Testis (tissue), 2 donors: ENCODE data around the gene ESPN.

Experiments
- POLR2A ChIP-seq: fragments of 450-650 bp; IDR thresholded peaks from one replicate; pipeline ENCODE4 v1.6.1; 2017; ENCODE audit warnings: antibody characterized with exemption, mild to moderate bottlenecking, moderate library complexity
- TF ChIP-seq, protein P1 (sequence below), 3 experiments: fragments of 450-650 bp in 2 of 3; fragments of 200-600 bp in 1 of 3; sonication (generic) in 1 of 3; IDR thresholded peaks; one replicate each; pipeline ENCODE4 v1.5.1; 2016 to 2019; ENCODE audit warnings: antibody characterized with exemption in 3 of 3, mild to moderate bottlenecking in 2 of 3, moderate library complexity in 1 of 3

DNA sequence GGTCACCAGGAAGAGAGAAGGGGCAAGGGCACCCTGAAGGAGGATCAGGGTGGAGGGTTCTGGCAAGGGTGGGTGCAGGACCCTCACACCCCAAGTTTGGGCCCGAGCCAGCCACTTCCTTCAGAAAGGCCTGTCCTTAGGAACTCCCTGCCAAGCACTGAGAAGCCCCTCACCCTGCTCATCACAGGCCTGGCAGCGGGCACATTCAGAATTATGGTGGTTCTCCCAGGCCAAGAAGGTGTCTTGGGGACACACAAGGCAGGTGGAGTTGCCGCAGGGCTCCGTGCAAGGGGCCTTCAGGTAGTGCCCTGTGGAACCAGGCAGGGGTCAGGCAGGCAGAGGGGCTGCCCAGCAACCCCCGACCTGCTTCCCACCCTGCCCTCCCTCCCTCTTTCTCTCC lies 40.3 kb downstream of the ESPN start:
- TF ChIP-seq, protein P1, sequence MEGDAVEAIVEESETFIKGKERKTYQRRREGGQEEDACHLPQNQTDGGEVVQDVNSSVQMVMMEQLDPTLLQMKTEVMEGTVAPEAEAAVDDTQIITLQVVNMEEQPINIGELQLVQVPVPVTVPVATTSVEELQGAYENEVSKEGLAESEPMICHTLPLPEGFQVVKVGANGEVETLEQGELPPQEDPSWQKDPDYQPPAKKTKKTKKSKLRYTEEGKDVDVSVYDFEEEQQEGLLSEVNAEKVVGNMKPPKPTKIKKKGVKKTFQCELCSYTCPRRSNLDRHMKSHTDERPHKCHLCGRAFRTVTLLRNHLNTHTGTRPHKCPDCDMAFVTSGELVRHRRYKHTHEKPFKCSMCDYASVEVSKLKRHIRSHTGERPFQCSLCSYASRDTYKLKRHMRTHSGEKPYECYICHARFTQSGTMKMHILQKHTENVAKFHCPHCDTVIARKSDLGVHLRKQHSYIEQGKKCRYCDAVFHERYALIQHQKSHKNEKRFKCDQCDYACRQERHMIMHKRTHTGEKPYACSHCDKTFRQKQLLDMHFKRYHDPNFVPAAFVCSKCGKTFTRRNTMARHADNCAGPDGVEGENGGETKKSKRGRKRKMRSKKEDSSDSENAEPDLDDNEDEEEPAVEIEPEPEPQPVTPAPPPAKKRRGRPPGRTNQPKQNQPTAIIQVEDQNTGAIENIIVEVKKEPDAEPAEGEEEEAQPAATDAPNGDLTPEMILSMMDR (IDR thresholded peaks at IDR 0.05), result no peak
- no peak for TF ChIP-seq POLR2A
